Upper lobe of right lung (tissue), 1 donor: ENCODE measurements around the gene ZBTB38. TPM values are rescaled to one million over a fixed set of nuclear protein-coding genes. Genes with fewer than 3 reads are reported as not detected.

Source experiments
- ATAC-seq: fragments of 200-7000 bp; cut with Tn5 transposase; one replicate; pipeline ENCODE4 v1.9.1; 2020; ENCODE audit warnings: mild to moderate bottlenecking, moderate library complexity
- DNase-seq: peaks from one replicate; pipeline ENCODE4 v3.0.0-alpha.2; 2020
- H3K27ac ChIP-seq: fragments of 200-600 bp; one replicate; pipeline ENCODE4 v1.8.0; 2022
- H3K27me3 ChIP-seq: fragments of 200-600 bp; one replicate; pipeline ENCODE4 v1.8.0; 2022; ENCODE audit warnings: mild to moderate bottlenecking
- H3K36me3 ChIP-seq: fragments of 200-600 bp; one replicate; pipeline ENCODE4 v1.8.0; 2022
- H3K4me1 ChIP-seq: fragments of 200-600 bp; one replicate; pipeline ENCODE4 v1.8.0; 2022
- H3K4me3 ChIP-seq: fragments of 200-600 bp; one replicate; pipeline ENCODE4 v1.8.0; 2022; ENCODE audit warnings: mild to moderate bottlenecking
- H3K9me3 ChIP-seq: fragments of 200-600 bp; one replicate; pipeline ENCODE4 v1.8.0; 2022
- intact Hi-C: fragments of 100-400 bp; cut with DNase I; formaldehyde crosslinking; loops from one replicate; pipeline ENCODE4 v1.11.0; 2022
- total RNA-seq: library from RNA; stranded (reverse); fragmentation: NEBNext Ultra II Directional; extraction: Animal tissue kit (Norgen Biotek cat#: 25700); gene quantifications from one replicate; pipeline ENCODE4 v1.2.1, GENCODE V29; 2021
- TF ChIP-seq, protein P1 (sequence below): fragments of 200-600 bp; IDR thresholded peaks from one replicate; pipeline ENCODE4 v1.8.0; 2022; ENCODE audit warnings: antibody characterized with exemption
- donor health status: DM: no; HTN: yes; CAD: no; lungs with severe emphysema.

Gene ZBTB38
- total RNA-seq, 1 donor from 2014 or later = 118 TPM

DNA sequence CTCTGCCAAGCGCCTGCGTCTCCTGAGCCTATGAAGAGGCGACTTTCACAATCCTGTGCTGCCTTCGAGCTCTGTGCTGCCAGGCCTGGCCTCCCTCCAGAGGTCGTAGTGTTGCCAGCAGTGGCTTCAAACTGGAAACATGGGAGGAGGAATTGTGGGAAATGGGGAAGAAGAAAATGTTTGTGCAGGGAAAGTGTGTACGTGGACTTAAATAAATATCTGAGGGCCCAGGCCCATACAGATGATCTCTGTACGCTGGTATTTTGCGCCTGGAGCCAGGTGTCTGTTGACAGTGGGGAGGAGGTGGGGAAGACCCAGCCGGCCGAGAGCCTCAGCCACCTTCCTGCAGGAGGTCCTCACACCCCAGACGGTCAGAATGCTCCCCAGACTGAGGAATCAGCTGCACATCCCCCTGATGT, 44.6 kb downstream of the ZBTB38 start:
- peaks cover 48% of the 10 kb centered on the region for H3K36me3 ChIP-seq
- DNase-seq (peak; percentile 93), ATAC-seq (peak; percentile 89)
- H3K4me1 ChIP-seq = peaks cover 73% of the 10 kb centered on the region
- H3K27ac ChIP-seq = peak overlapping the region; percentile 88
- TF ChIP-seq, protein P1, sequence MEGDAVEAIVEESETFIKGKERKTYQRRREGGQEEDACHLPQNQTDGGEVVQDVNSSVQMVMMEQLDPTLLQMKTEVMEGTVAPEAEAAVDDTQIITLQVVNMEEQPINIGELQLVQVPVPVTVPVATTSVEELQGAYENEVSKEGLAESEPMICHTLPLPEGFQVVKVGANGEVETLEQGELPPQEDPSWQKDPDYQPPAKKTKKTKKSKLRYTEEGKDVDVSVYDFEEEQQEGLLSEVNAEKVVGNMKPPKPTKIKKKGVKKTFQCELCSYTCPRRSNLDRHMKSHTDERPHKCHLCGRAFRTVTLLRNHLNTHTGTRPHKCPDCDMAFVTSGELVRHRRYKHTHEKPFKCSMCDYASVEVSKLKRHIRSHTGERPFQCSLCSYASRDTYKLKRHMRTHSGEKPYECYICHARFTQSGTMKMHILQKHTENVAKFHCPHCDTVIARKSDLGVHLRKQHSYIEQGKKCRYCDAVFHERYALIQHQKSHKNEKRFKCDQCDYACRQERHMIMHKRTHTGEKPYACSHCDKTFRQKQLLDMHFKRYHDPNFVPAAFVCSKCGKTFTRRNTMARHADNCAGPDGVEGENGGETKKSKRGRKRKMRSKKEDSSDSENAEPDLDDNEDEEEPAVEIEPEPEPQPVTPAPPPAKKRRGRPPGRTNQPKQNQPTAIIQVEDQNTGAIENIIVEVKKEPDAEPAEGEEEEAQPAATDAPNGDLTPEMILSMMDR = no peak
- intact Hi-C loops = no loop called here
- peak overlapping the region; percentile 14 for H3K4me3 ChIP-seq
- H3K9me3 ChIP-seq = no peaks in the 10 kb centered on the region
- no peaks in the 10 kb centered on the region for H3K27me3 ChIP-seq

DNA sequence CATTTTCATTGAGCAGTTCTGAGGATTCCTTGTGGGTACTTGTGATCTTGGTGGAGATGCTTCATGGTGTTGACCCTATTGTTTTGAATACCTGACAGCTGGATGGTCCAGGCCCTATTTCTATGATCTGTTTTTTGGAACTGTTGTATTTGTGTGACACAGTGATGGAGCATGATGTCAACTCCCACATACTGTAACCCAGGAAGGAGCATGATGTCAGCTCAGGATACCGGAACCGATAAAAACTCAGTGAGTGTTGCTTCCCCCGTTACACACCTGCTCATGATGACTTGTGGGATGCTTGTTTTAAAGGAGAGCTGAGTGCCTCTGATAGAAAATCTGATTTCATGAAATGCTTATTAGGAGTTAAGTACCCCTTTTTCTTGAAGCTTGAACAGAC, 45.1 kb downstream of the ZBTB38 start:
- H3K4me3 ChIP-seq = peak overlapping the region; percentile 14
- TF ChIP-seq, protein P1 = no peak
- peaks cover 44% of the 10 kb centered on the region for H3K36me3 ChIP-seq

DNA sequence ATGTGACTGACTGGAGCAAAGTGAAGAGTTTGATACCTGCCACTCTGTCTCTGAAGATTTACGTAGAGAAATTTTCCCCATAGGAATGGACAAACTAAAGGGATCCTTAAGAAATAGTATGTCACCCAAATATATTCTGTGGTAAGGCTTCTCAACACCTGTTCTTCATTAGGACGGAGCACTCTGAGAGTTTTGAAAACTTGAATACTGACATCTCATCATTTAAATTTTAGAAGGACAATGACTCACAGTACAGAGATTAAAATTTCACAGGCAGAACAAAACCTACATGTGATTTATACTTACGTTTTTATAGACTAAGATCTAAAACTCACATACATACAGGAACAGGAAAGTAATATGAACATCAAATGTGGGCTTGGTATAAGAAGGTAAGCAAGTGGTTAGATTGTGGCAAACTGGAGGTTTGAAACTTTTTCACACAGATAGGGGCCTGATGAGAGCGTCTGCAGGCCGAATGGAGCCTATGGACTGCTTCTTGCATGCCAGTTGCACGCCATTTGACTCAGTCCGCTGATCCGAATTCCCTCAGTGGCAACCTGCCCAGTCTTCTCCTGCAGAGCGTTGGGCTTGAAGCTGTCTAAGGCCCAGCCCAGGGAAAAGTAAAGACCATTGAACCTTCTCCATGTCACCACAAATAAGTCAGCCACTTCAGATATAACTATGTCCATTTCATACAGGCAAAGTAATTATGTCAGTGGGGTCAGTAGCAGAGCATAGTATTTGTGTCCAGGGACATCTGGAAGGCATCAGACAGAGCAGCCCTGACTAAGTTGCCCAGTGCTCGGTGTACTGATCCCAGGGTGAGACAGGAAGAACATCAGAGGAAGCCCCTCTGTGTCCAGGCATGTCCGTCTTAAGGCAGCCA, 45.7 kb downstream of the ZBTB38 start:
- DNase-seq = no peak
- H3K4me1 ChIP-seq = peaks cover 69% of the 10 kb centered on the region
- H3K36me3 ChIP-seq = peaks cover 40% of the 10 kb centered on the region
- no peak for ATAC-seq
- H3K27ac ChIP-seq = peak overlapping the region; percentile 88
- intact Hi-C loops = no loop called here
- no peaks in the 10 kb centered on the region for H3K9me3 ChIP-seq
- no peak overlapping the region for H3K4me3 ChIP-seq
- TF ChIP-seq, protein P1 = no peak
- H3K27me3 ChIP-seq = no peaks in the 10 kb centered on the region

More for the DNA sequence above, 45.1 kb downstream of the ZBTB38 start:
- intact Hi-C loops = no loop called here
- H3K9me3 ChIP-seq = no peaks in the 10 kb centered on the region
- no peaks in the 10 kb centered on the region for H3K27me3 ChIP-seq
- peak overlapping the region; percentile 88 for H3K27ac ChIP-seq
- DNase-seq = no peak
- no peak for ATAC-seq
- peaks cover 70% of the 10 kb centered on the region for H3K4me1 ChIP-seq

DNA sequence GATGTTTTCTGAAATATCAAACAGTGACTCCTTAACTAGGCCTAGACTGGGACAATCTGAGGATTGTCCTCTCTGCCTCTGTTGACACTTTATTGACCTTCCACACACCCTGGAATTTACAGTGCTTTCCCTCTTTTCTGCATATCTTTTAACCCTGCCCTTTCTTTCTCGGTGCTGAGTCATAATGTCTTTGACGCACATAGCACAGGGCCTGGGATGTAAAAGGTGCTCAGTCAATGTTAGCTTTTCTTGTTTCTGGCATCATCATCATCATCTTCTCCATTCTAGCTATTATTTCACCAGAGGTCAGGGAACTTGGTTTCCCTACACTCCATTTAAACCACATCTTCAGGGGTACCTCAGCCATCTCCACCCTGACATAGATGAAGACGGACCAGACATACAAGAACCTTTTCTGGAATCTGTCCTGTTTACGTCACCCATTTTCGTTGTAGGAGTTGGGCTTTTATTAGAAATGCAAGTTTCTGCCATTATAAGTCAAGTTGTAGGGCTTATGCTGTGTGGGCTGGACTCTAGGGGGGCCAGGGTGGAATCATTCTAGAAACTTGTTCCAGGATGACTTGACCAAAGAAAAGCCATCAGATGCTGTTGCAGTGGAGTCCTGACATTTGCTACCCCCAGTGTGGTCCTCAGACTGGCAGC, 46.6 kb downstream of the ZBTB38 start:
- Histone ChIP-seq H3K27ac (peak overlapping the region; percentile 88), H3K4me3 (no peak overlapping the region), H3K4me1 (peaks cover 69% of the 10 kb centered on the region), H3K9me3 (no peaks in the 10 kb centered on the region), H3K27me3 (no peaks in the 10 kb centered on the region), H3K36me3 (peaks cover 40% of the 10 kb centered on the region)
- intact Hi-C loops = no loop called here
- no peak for DNase-seq
- TF ChIP-seq, protein P1 = no peak
- ATAC-seq = no peak

DNA sequence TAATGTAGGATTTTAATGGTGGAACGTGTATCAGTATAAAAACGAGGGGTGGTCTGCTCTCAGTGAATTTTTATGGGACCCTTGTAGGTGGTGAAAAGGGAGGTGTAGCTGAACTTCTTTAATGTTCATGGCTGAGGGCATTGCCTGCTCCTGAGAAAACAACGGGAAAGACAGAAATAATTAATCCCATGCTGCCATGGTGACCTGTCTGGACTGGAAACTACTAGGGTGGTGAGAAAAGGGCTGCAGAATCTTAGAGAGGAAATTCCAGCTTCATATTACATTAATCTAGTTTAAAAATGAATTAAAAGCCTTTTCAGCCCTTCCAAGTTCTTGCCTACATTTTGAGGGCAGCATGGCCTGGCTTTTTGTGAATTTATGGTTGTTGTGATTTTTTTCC, 47.6 kb downstream of the ZBTB38 start:
- TF ChIP-seq, protein P1 = no peak
- peaks cover 40% of the 10 kb centered on the region for H3K36me3 ChIP-seq
- ATAC-seq = no peak

More for the DNA sequence above, 47.6 kb downstream of the ZBTB38 start:
- no peak for DNase-seq
- H3K4me1 ChIP-seq = peaks cover 62% of the 10 kb centered on the region
- no peak overlapping the region for H3K4me3 ChIP-seq
- no peaks in the 10 kb centered on the region for H3K27me3 ChIP-seq
- H3K27ac ChIP-seq = peak overlapping the region; percentile 60
- H3K9me3 ChIP-seq = no peaks in the 10 kb centered on the region
- intact Hi-C loops = no loop called here

Other genes starting within 250 kb of the ZBTB38 start
- gene PXYLP1, start 136.7 kb upstream of the ZBTB38 start, total RNA-seq = 13.6 TPM
- 30.3 TPM for gene RASA2, start 118.5 kb downstream of the ZBTB38 start, total RNA-seq